GM21515 (cell line): ENCODE data around the gene ERN1.

Experiments
- ATAC-seq: cut with Tn5 transposase; IDR thresholded peaks from one replicate; pipeline ENCODE4 v1.9.1; 2021; ENCODE audit not compliant: unreplicated experiment

The ERN1 gene

GRCh38 chr17:64006361-64007088, 123.4 kb downstream of the ERN1 start:
- no peak for ATAC-seq

DNA sequence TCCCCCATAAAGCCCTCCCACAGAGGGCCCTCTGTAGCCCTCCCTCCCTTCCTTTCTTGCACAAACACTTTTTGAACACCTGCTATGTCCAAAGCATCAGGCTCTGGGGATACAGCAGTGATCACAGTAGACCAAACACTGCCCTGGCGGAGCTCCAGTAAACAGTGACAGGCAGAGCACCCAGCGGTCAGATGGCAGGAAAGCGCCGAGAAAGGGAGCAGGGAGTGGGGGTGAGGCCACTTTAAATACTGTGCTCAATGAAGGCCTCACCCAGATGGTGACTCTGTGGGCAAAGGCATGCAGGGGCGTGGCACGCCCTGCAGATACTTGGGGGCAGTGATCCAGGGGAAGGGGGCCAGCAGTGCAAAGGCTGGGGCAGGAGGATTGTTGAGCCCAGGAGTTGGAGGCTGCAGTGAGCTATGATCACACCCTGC, 124.2 kb downstream of the ERN1 start:
- no peak for ATAC-seq

- no peak for ATAC-seq
Measured at GRCh38 chr17:64004903-64005733, 124.8 kb downstream of the ERN1 start.

- no peak for ATAC-seq
Measured at GRCh38 chr17:64004218-64004770, 125.7 kb downstream of the ERN1 start.

DNA sequence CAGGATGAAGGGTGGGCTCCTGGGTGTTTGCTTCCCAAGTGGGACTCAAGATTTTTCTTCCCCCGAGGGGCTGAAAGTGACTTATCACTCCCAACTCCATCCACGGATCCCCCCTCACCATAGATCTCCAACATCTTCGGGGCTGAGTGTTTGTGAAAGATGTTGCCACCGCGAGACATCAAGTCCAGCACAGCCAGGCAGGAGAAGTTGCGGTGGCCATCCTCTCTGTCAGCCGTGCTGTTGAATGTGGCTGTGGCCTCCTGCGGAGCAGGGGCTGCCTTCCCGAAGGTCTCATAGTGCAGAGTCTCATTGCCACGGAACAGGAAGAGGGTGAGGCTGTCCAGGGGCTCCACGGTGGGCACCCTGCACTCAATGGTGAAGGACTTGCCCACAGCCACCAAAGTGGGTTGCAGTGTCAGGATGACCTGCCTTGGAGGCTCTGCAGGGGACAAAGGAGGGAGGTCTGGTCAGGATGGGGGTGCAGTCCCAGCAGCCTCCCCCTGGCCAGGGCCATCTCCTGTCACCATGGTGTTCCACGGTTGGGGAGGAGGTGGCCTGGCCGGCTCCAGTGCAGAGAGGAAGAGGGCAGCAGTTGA, 126.3 kb downstream of the ERN1 start:
- no peak for ATAC-seq

- ATAC-seq, result no peak
Measured at GRCh38 chr17:64002658-64003525, 127.1 kb downstream of the ERN1 start.

DNA sequence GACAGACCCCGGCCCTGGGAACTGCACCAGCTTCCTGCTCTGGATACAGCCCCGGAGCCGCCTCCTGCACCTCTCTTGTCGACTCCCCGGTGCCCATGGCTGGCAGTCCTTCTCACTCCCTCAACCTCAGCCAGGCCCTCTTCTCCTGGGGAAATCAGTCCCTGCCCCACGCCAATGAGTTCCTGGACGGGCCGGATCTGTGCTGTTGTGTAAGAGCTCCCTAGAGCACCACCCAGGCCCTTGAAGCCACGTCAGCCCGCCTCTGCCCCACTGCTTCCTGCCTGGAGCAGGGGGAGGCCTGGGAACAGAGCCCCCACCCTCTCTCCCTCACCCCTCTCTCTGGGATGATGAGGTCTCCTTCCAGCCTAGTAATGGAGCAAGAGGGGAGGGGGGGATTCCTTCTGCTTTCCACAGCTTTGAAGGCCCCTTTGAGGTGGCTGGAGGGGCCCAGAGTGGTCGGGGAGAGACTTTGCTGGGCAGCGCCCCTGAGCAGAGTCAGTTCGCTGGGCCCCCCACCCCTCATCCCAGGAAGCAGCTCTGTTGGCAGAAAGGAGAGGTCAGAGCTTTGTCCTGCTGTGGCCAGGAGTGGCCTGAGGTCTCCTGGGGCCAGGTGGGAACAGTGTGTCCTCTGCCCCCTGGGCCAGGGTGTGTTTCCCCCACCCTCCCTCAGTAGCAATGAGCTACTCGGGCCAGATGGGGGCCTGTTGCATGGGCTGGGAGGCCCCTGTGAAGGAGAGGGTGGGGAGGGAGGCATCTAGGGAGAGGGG, 128.0 kb downstream of the ERN1 start:
- no peak for ATAC-seq

DNA sequence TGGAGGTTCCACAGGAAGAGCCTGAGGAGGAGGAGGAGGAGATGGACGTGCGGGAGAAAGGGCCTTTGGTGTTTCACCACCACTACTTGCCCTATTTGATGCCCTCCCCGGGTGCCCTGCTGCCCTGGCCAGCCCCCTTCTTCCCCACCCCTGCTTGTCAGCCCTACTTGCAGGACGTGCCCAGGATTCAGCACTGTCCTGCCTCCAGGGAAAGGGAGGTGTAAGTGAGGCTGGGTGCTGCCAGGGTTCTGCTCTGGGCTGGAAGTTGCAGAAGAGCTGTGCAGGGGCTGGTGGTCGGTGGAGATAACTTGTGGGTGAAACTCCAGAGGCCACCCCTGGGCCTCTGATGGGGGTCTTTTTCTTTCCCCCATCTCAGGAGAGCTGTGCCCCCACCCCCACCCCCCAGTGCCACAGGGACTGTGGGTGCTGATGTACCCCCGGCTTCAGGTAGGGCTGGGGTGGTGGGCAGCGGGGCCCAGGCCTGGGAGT, 128.8 kb downstream of the ERN1 start:
- ATAC-seq, result no peak

- ATAC-seq, result no peak
Measured at GRCh38 chr17:63999680-64000531, 130.0 kb downstream of the ERN1 start.

- no peak for ATAC-seq
Measured at GRCh38 chr17:63998721-63999679, 130.9 kb downstream of the ERN1 start.

GRCh38 chr17:63998050-63998720, 131.8 kb downstream of the ERN1 start, which contains the start of gene PRR29:
PRR29 (plus strand) TSS chr17:63998351; CDS start chr17:63998365, 14 bp downstream.
- no peak for ATAC-seq

GRCh38 chr17:63997341-63998048, 132.4 kb downstream of the ERN1 start:
- ATAC-seq, result no peak

GRCh38 chr17:63996430-63997182, 133.3 kb downstream of the ERN1 start:
- no peak for ATAC-seq

GRCh38 chr17:63995626-63996025, 134.3 kb downstream of the ERN1 start:
- no peak for ATAC-seq

- ATAC-seq, result no peak
Measured at GRCh38 chr17:63993368-63993985, 136.5 kb downstream of the ERN1 start.
